Fibroblast of skin of abdomen (primary cell): ENCODE measurements around the gene CDR2.
A peak's percentile ranks its signal among the peaks of the same experiment; 100 is the strongest.
"Not testable (repeated sequence)": the region's sequence is repeated elsewhere in the genome, so short reads cannot be mapped to it uniquely, and the experiment has no call there.

Experiments
- DNase-seq: peaks from one replicate; pipeline ENCODE4 v3.0.0-alpha.2; 2013

Gene CDR2

DNA sequence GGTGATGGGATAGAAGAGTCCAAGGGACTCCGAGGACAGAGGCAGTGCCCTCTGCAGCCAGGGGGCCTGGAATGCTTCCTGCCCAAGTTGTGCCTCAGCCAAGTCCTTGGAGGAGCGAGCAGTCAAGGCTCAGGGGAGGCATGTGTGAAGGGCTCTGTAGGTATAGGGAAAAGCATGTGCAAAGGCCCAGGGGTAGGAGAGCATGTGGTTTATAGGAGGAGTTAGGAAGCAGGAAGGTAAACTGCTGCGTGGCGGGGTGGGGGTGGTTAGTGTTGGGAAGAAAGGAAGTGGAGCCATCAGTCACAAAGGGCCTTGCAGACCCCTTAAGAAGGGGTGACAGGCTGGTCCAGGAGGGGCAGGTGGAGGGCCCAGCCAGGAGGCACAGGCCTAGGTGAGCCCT, 70.0 kb downstream of the CDR2 start:
- DNase-seq = no peak

DNA sequence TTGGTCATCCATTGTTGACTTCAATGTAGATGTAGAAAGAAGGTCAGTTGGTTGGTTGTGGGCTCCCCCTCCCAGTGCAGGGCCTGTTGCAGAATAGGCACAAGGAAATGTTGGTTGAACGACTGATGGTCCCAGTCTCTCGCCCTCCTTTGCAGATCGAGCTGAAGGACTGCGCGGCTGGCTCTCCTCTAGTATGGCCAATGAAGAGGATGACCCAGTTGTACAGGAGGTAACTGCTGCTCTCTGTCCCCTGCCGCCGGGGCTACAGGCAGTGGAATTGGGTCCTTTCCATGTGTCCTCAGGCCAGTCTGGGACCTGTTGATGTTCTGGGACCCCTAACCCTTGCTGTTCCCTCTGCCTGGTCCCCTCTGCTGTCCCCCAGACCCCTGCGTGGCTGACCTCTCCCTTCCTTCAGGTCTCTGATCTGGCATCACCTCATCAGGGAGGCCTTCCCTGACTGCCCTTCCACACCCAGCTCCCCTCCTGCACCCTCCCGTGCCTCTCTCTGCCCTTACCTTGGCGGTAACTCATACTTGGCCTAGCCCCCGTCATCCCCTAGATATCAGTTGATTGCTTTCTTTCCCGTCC, 71.5 kb downstream of the CDR2 start:
- no peak for DNase-seq

DNA sequence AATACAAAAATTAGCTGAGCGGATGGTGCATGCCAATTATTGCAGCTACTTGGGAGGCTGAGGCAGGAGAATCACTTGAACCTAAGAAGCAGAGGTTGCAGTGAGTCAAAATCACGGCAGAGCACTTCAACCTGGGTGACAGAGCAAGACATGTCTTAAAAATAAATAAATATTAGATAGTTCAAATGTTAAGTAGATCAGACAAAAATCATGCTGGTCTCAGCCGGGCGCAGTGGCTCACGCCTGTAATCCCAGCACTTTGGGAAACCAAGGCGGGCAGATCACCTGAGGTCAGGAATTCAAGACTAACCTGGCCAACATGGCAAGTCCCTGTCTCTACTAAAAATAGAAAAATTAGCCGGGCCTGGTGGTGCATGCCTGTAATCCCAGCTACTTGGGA, 73.0 kb downstream of the CDR2 start:
- not testable (repeated sequence) for DNase-seq

DNA sequence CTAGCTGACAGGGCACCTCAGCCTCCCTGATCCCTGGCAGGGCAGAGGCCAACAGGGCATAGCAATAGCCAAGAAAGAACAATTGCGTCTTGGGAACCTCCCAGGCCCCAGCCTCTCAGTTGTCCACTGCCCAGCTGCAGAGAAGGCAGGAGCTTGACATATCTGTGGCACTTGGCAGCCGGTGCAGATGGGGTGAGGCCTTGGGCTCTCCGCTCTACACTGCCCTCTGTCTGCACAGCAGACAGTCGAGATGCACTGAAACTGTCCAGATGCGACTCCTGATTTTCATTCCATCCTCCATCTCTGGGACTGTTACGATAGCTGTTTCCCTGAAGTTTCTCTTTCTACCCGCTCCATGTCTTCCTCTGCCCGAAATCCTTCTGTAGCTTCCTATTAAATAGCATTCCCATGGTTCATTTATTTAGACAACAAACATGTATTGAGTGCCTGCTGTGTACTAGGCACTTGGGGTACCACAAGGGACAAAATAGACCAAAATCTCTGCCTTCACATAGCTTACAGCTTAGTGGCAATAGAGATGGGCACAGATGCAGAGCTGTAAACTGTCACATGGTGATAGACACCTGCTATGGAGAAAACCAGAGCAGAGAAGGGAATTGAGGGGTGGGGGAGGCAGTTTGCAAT, 73.9 kb downstream of the CDR2 start:
- peak; percentile 50 for DNase-seq

DNA sequence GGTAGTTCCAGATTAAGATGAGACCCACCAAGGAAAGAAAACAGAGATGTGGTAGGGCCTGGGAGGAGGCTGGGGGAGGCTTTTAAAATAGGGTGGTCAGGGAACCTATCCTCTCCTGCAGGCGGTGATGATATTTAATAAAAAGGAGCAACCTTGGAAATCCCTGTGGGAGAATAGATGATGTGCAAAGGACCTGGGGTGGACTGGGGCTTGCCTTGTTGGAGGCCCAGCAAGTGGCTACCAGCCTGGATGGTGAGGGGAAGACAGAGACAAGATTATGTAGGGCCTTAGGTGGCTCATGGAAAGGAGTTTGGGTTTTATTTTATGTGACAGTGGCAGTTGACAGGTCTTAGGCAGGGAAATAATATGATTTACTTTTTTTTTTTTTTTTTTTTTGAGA, 75.4 kb downstream of the CDR2 start:
- no peak for DNase-seq

DNA sequence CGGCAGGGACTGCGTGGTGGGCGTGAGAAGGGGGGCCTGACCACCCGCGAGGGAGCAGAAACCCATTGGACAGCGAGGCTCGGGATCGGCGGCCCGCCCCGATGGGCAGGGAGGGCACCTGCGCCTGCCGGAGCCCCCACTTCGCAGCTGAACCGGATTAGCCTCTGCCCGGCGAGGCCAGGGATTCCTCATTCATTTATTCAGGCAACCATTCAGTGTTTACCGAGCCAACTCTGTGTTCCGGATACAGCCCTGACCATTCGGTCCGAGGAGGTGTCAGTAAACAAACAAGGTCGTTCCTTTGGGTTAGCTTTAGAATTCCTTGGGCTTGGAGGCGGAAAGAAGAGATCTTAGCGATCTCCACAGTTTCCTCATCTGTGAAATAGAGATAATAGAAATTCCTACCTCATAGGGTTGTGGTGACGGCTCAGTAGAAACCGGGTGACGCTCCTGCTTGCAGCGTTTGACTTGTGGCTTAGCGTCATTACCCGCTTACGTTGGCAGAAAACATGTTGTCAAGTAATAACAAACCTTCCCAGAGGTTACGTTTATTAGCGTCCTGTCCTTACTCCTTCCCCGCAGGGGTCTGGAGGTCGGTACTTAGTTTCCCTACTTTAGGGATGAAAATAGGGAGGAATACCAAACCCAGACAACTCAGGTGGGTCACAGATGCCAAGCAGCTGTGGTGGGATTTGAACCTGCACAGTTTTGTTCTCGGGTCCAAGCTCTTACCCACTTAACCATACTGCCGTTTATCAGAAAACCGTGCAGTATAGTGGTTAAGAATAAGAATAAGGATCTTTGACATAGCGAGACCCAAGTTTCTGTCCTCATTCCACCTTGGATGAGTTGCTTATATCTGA, 76.3 kb downstream of the CDR2 start:
- peak; percentile 97 for DNase-seq

DNA sequence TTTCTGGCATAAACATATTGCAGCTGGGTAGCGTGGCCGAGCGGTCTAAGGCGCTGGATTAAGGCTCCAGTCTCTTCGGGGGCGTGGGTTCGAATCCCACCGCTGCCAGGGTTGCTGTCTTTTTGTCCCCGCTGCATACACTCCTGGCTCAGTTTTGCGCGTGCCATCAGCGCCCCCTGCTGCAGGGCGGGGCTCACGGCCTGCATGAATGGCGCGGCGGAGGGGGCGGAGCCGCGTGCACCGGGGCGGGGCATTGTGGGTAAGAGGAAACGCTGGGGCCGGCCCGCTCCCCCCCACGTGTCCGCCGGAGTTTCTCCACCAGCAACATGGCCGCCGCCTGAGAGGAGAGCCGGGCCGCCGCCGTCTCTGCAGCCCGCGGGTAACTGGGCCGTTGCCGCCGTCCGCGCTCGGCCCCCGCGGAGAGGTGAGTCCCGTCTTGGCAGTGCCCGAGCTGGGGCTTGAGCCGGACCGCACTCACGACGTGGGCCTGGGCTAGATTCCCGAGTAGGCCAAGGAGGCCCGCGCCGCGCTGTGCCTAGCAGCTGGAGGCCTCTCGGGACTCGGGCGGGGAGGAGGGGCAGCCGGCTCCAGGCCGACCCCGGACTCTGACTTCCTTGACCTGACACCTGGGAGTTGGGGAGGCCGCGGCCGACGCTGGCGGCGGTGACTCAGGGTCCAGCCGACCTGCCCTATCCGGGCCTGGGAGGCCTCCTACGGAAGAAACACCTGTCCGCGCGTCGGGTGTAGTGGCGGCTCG, 77.1 kb downstream of the CDR2 start, which contains the start of gene POLR3E:
TSS of gene POLR3E (plus strand) at position 296 of the 757 bp plus-strand sequence. CDS start 5,560 bp downstream, outside the sequence.
- DNase-seq = peak; percentile 98

DNA sequence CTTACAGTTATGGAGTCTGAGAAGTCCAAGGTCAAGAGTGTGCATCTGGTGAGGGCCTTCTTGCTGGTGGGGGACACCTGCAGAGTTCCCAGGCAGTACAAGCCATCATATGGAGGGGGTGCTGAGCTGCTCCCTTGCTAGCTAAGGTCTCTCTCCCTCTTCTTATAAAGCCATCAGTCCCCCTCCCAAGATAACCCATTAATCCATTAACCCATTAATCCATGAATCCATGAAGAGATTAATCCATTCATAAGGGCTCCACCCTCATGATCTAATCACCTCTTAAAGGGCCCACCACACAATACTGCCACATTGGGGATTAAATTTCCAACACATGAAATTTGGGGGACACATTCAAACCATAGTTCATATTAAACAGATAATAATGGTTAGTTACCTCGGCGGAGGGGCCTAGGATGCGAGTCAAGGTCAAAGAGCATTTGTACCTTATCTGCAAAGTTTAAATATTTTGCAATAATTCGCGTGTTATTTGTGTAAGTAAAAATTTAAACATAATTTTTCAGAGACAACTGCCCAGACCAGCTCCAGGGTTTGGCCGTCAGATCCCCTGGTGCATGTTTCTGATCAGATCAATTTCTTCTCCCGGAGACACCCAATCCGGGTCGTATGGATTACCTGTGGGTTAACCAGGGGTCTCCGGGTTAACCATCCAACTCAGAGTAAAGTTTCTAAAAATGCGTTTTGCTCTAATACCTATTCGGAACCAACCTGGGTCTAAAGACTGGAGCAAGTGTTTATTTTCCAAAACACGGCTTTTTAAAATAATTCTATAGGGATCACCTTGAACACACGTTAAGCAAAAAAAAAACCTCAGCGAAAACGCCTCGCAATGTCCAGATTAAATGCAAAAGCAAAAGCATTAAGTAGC, 78.0 kb downstream of the CDR2 start:
- DNase-seq = no peak
